ENCODE measurements around the gene SEC16A.

DNA sequence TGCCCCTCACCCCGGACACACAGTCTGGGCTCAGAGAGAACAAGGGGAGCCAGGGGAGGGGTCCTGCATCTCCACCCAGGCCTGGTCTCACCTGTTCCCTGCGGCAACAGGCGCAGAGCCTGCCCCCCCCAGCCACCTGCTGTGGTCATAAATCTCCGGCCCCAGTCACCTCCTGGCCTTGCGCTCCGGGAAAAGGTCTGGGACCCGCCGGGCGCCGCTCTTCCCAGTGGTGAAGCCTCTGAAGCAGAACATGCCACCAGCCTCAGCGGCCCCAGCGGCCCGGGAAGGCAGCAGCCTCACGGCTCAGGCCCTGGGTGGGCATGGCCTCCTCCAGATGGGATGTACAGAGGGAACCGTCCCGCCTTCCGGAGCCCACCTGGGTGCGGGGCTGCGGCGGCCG, 42.4 kb upstream of the SEC16A start:
- TF ChIP-seq, protein P1, sequence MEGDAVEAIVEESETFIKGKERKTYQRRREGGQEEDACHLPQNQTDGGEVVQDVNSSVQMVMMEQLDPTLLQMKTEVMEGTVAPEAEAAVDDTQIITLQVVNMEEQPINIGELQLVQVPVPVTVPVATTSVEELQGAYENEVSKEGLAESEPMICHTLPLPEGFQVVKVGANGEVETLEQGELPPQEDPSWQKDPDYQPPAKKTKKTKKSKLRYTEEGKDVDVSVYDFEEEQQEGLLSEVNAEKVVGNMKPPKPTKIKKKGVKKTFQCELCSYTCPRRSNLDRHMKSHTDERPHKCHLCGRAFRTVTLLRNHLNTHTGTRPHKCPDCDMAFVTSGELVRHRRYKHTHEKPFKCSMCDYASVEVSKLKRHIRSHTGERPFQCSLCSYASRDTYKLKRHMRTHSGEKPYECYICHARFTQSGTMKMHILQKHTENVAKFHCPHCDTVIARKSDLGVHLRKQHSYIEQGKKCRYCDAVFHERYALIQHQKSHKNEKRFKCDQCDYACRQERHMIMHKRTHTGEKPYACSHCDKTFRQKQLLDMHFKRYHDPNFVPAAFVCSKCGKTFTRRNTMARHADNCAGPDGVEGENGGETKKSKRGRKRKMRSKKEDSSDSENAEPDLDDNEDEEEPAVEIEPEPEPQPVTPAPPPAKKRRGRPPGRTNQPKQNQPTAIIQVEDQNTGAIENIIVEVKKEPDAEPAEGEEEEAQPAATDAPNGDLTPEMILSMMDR (IDR thresholded peaks at IDR 0.05; ENCODE audit: poor library complexity), result no peak
- TF ChIP-seq EZH2phosphoT487 (IDR thresholded peaks at IDR 0.05; ENCODE audit: low read depth, severe bottlenecking, unreplicated experiment) (no peak), EZH2 (IDR thresholded peaks at IDR 0.05; ENCODE audit: borderline replicate concordance) (no peak)
